SK-N-SH (cell line): ENCODE results near the gene NAA20. TPM values are rescaled to one million over a fixed set of nuclear protein-coding genes. Genes with fewer than 3 reads are reported as not detected.

Source experiments
- CTCF ChIA-PET: fragments of 300-600, 350-600 bp; formaldehyde crosslinking; extraction: SDS; loops from one replicate; lab custom pipeline; 2021; lab: Yijun Ruan, JAX
- POLR2A ChIA-PET: fragments of 350-600 bp; sonication (Branson Sonifier 250); formaldehyde crosslinking; extraction: SDS; loops from one replicate; lab custom pipeline; 2020; ENCODE audit warnings: antibody characterized with exemption, inconsistent platforms; lab: Yijun Ruan, JAX
- DNase-seq: peaks from one replicate; pipeline ENCODE4 v3.0.0; 2012
- H2AFZ ChIP-seq: fragments of 200-600 bp; sonication (generic); 2 replicates; pipeline ENCODE4 v1.8.1; 2016; ENCODE audit warnings: antibody characterized with exemption, mild to moderate bottlenecking, low read depth
- H3F3A ChIP-seq: fragments of 200-600 bp; sonication (generic); replicated peaks from 2 replicates; pipeline ENCODE3; 2016; ENCODE audit warnings: antibody characterized with exemption, mild to moderate bottlenecking; ENCODE audit not compliant: insufficient read depth
- H3K27ac ChIP-seq, 2 experiments: fragments of 200-500 bp in 1 of 2; fragments of 200-600 bp in 1 of 2; sonication (Bioruptor generic) in 1 of 2; sonication (generic), shearing (Covaris generic) in 1 of 2; 2 replicates each; pipeline versions ENCODE4 v1.5.1 to v1.6.1; 2014 to 2016; ENCODE audit warnings: low read depth in 2 of 2, inconsistent platforms in 1 of 2, low read length in 1 of 2, mild to moderate bottlenecking in 1 of 2, mixed read lengths in 1 of 2
- H3K27me3 ChIP-seq: fragments of 200-600 bp; sonication (generic), shearing (Covaris generic); 2 replicates; pipeline ENCODE4 v1.6.1; 2016; ENCODE audit warnings: mixed run types; ENCODE audit not compliant: insufficient read depth
- H3K36me3 ChIP-seq, 2 experiments: fragments of 200-500 bp in 1 of 2; fragments of 200-600 bp in 1 of 2; sonication (Bioruptor generic) in 1 of 2; sonication (generic) in 1 of 2; replicated peaks in 1 of 2; 2 replicates each; pipeline versions ENCODE3 to v1.5.1; 2014 to 2016; ENCODE audit warnings: low read length in 1 of 2, mild to moderate bottlenecking in 1 of 2; ENCODE audit not compliant: insufficient read depth in 2 of 2, control insufficient read depth in 1 of 2
- H3K4me1 ChIP-seq, 2 experiments: fragments of 200-500 bp in 1 of 2; fragments of 200-600 bp in 1 of 2; sonication (Bioruptor generic) in 1 of 2; sonication (generic), shearing (Covaris generic) in 1 of 2; 2 replicates each; pipeline versions ENCODE4 v1.5.1 to v1.6.1; 2014 to 2016; ENCODE audit warnings: low read depth in 1 of 2, low read length in 1 of 2, mixed run types in 1 of 2; ENCODE audit not compliant: insufficient read depth in 2 of 2, control insufficient read depth in 1 of 2
- H3K4me2 ChIP-seq: fragments of 200-600 bp; sonication (generic), shearing (Covaris generic); 2 replicates; pipeline ENCODE4 v1.6.1; 2017; ENCODE audit warnings: mixed run types
- H3K4me3 ChIP-seq, 2 experiments: fragments of 200-500 bp in 1 of 2; fragments of 200-600 bp in 1 of 2; sonication (Bioruptor generic) in 1 of 2; sonication (generic), shearing (Covaris generic) in 1 of 2; 2 replicates each; pipeline versions ENCODE4 v1.5.1 to v1.8.1; 2014 to 2016; ENCODE audit warnings: low read depth in 2 of 2, inconsistent platforms in 1 of 2, low read length in 1 of 2, mild to moderate bottlenecking in 1 of 2, mixed read lengths in 1 of 2, moderate library complexity in 1 of 2
- H3K79me2 ChIP-seq: fragments of 200-600 bp; sonication (generic); 2 replicates; pipeline ENCODE4 v1.8.1; 2017; ENCODE audit warnings: mild to moderate bottlenecking; ENCODE audit not compliant: insufficient read depth
- H3K9ac ChIP-seq: fragments of 200-600 bp; sonication (generic); 2 replicates; pipeline ENCODE4 v1.6.1; 2017; ENCODE audit warnings: mixed run types
- H3K9me2 ChIP-seq: fragments of 200-600 bp; sonication (generic); 2 replicates; pipeline ENCODE4 v1.6.1; 2017; ENCODE audit warnings: mixed run types
- H3K9me3 ChIP-seq: fragments of 200-600 bp; sonication (generic); 2 replicates; pipeline ENCODE4 v1.6.1; 2017; ENCODE audit warnings: mixed run types, mild to moderate bottlenecking, moderate library complexity
- H4K20me1 ChIP-seq: fragments of 200-600 bp; sonication (generic); 2 replicates; pipeline ENCODE4 v1.6.1; 2017; ENCODE audit warnings: mild to moderate bottlenecking, mixed run types; ENCODE audit not compliant: insufficient read depth
- CHD2 ChIP-seq: fragments of 150-350 bp; IDR thresholded peaks from 2 replicates; pipeline ENCODE4 v1.6.1; 2018; ENCODE audit warnings: low read length; ENCODE audit not compliant: partially characterized antibody
- CTCF ChIP-seq: fragments of 200-600 bp; sonication (generic); IDR thresholded peaks from 2 replicates; pipeline ENCODE4 v1.6.1; 2017; ENCODE audit warnings: antibody characterized with exemption, mild to moderate bottlenecking, moderate library complexity
- ELF1 ChIP-seq: IDR thresholded peaks from 2 replicates; pipeline ENCODE4 v1.4.0; 2012
- EP300 ChIP-seq, 2 experiments: IDR thresholded peaks; 2 replicates each; pipeline versions ENCODE4 v1.4.0 to v1.6.1; 2012; ENCODE audit warnings: borderline replicate concordance in 1 of 2, low read depth in 1 of 2, low read length in 1 of 2
- EZH2phosphoT487 ChIP-seq: fragments of 200-600 bp; sonication (generic); IDR thresholded peaks from 2 replicates; pipeline ENCODE4 v1.6.1; 2017; ENCODE audit warnings: low read depth, mixed run types, mild to moderate bottlenecking, antibody characterized with exemption, moderate library complexity, borderline replicate concordance
- FOXJ3 ChIP-seq: sonication (generic); formaldehyde crosslinking; IDR thresholded peaks from 2 replicates; pipeline ENCODE4 v1.5.1; 2020; ENCODE audit warnings: mild to moderate bottlenecking, missing genetic modification reagents
- GABPA ChIP-seq: IDR thresholded peaks from 2 replicates; pipeline ENCODE4 v1.4.0; 2012; ENCODE audit warnings: low read depth, mild to moderate bottlenecking
- MAX ChIP-seq: IDR thresholded peaks from 2 replicates; pipeline ENCODE4 v1.4.0; 2012; ENCODE audit warnings: low read depth
- MXI1 ChIP-seq: IDR thresholded peaks from 2 replicates; pipeline ENCODE4 v1.6.1; 2012; ENCODE audit warnings: mild to moderate bottlenecking, low read depth, low read length, improper control_type of control experiment
- NFIC ChIP-seq: IDR thresholded peaks from 2 replicates; pipeline ENCODE4 v1.4.0; 2012; ENCODE audit warnings: borderline replicate concordance
- POLR2AphosphoS5 ChIP-seq: IDR thresholded peaks from 2 replicates; pipeline ENCODE4 v1.6.1; 2012; ENCODE audit warnings: low read depth, low read length
- RAD21 ChIP-seq: IDR thresholded peaks from 2 replicates; pipeline ENCODE4 v1.6.1; 2012; ENCODE audit warnings: mild to moderate bottlenecking, low read length
- RCOR1 ChIP-seq: fragments of 150-350 bp; IDR thresholded peaks from 2 replicates; pipeline ENCODE4 v1.6.1; 2017; ENCODE audit warnings: antibody characterized with exemption, low read length
- SIN3A ChIP-seq: IDR thresholded peaks from 2 replicates; pipeline ENCODE4 v1.6.1; 2012; ENCODE audit warnings: low read depth, mild to moderate bottlenecking, low read length, moderate library complexity, borderline replicate concordance
- SMC3 ChIP-seq: IDR thresholded peaks from 2 replicates; pipeline ENCODE4 v1.6.1; 2012; ENCODE audit warnings: low read depth, low read length, improper control_type of control experiment
- TAF1 ChIP-seq: IDR thresholded peaks from 2 replicates; pipeline ENCODE4 v1.6.1; 2012; ENCODE audit warnings: low read depth, mild to moderate bottlenecking, low read length, moderate library complexity, borderline replicate concordance
- USF1 ChIP-seq: IDR thresholded peaks from 2 replicates; pipeline ENCODE4 v1.4.0; 2012; ENCODE audit warnings: low read depth, borderline replicate concordance
- USF2 ChIP-seq: fragments of 150-350 bp; IDR thresholded peaks from 2 replicates; pipeline ENCODE4 v1.6.1; 2017; ENCODE audit warnings: antibody characterized with exemption, low read length, low read depth, borderline replicate concordance
- YY1 ChIP-seq: IDR thresholded peaks from 2 replicates; pipeline ENCODE4 v1.4.0; 2012; ENCODE audit warnings: low read depth, mild to moderate bottlenecking
- WGBS: methylation state at CpG from one replicate; pipeline ENCODE4 v1.1.6; 2017; ENCODE audit warnings: low lambda C conversion rate; 5-methylcytosine and 5-hydroxymethylcytosine counted together
- polyA plus RNA-seq, 3 experiments: library from polyadenylated mRNA; depleted of rRNA; stranded (reverse); fragments of >200 nt; gene quantifications; 2 replicates each; pipeline ENCODE4 v1.2.3, GENCODE V29; 2012

The NAA20 gene
- polyA plus RNA-seq (2012; rRNA removed): 85.0 and 91.8 TPM in 2 replicates
- polyA plus RNA-seq (2012; cell fraction: cytosol; rRNA removed): 103 and 119 TPM in 2 replicates
- polyA plus RNA-seq (2012; cell fraction: nucleus; rRNA removed): 20.4 and 44.9 TPM in 2 replicates

GRCh38 chr20:20017001-20017843, at the start of gene NAA20:
Gene NAA20 (plus strand): TSS chr20:20017362. CDS start chr20:20017397, 35 bp downstream.
- ChIA-PET CTCF (interaction anchor here (0.6 to 2.3 kb wide), 21 partner anchors 9 to 449 kb away, joined by 3 to 9 read pairs (median 3); partner anchors contain the start of genes CFAP61 and CRNKL1), POLR2A (interaction anchor here (1.1 to 1.8 kb wide), 3 partner anchors 10 to 1510 kb away, joined by 3 to 11 read pairs (median 3); partner anchors contain the start of genes CFAP61, CRNKL1 and SEC23B)
- H3K9me3 ChIP-seq: no peaks in the 10 kb centered on the region
- peaks cover 10% of the 10 kb centered on the region for H3F3A ChIP-seq
- 2% methylated on average over 16 of the region's 81 CpGs for WGBS
- peak within 1 kb of the TSS; percentile 85 to 93 for H3K4me3 ChIP-seq
- no peaks in the 10 kb centered on the region for H3K27me3 ChIP-seq
- H3K27ac ChIP-seq: peak within 1 kb of the TSS; percentile 63 to 71
- TF ChIP-seq RAD21 (peak; percentile 34), USF2 (no peak), USF1 (no peak; the same call in 1 of the 2 replicates), SMC3 (peak; percentile 38), MXI1 (peak; percentile 90), EZH2phosphoT487 (no peak), POLR2AphosphoS5 (peak; percentile 59), EP300 (IDR thresholded peaks at IDR 0.05; ENCODE audit: borderline replicate concordance in 1 of 2, low read depth in 1 of 2, low read length in 1 of 2) (peak in 1 of 2 experiments; percentile 46; a peak in 1 of 4 replicates), RCOR1 (0 out of 2 replicates have a peak, but pooled peaks have one; percentile 30), SIN3A (peak; percentile 98), MAX (peak; percentile 91), YY1 (0 out of 2 replicates have a peak, but pooled peaks have one; percentile 17), GABPA (peak; percentile 98), ELF1 (peak; percentile 65), CTCF (peak; percentile 56), NFIC (no peak), TAF1 (peak; percentile 78), CHD2 (peak; percentile 87), FOXJ3 (CRISPR knock-in tag) (0 out of 2 replicates have a peak, but pooled peaks have one; percentile 30)
- TF ChIP-seq, all 33 proteins: peak for 15
- no peaks in the 10 kb centered on the region for H3K9me2 ChIP-seq
- H4K20me1 ChIP-seq: peaks cover 21% of the 10 kb centered on the region
- peak; percentile 94 for DNase-seq
- H3K79me2 ChIP-seq: peaks cover 50% of the 10 kb centered on the region
- peaks cover 3 to 12% of the 10 kb centered on the region in 2 experiments for H3K36me3 ChIP-seq
- peak within 1 kb of the TSS; percentile 90 for H3K9ac ChIP-seq
- peak within 1 kb of the TSS; percentile 94 for H2AFZ ChIP-seq
- H3K4me2 ChIP-seq: peak within 1 kb of the TSS; percentile 97
- peaks cover 6 to 17% of the 10 kb centered on the region in 2 experiments; a peak in 3 of 4 replicates for H3K4me1 ChIP-seq
